NCI-H2029 (cell line): Measurements from ENCODE around the gene SPATA46.
"Not testable (repeated sequence)": the region's sequence is repeated elsewhere in the genome, so short reads cannot be mapped to it uniquely, and the experiment has no call there.

Experiments used
- DNase-seq: peaks from one replicate; lab custom pipeline; 2025; lab: John Stamatoyannopoulos, UW

Gene SPATA46

DNA sequence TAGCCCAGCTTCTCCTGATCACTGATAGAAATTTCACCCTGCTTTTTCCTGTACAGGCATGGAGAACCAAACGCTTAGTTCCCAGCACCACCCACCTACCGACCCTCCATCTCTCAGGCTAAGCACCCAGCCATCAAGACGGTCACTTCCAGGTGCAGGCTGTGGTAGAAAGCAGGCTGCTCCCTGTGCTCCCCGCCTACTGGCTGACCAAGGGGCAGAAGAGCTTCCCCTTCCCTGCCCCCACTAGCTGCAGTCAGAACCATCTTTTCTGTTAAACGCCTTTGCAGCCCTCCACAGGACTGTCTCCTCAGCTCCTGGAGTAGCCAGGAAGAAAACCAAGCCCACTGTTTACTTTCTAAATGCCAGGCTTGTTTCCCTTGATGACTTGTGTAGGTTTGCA lies 23.0 kb downstream of the SPATA46 start:
- DNase-seq, result no peak

DNA sequence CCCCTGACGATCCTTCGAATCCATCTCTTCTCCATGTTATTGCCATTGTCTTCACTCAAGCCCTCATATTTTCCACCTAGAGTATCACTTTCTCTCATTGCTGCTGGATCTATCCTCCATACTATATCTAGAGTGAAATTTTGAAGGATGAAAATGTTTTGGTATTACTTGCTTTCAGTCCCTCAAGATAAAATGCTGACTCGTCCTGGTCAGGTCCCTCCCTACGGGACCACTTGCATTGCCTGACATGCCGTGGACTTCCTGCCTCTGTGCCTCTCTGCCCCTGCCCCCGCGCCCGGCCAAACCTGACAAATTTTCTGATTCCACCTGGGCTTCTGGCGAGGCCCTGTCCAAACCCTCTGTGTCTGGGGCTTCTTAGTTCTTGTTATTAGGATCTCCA lies 23.6 kb downstream of the SPATA46 start:
- DNase-seq, result no peak

- DNase-seq, result not testable (repeated sequence)
Measured at GRCh38 chr1:162351874-162352273, 24.8 kb downstream of the SPATA46 start.

GRCh38 chr1:162351246-162351842 lies 25.3 kb downstream of the SPATA46 start:
- DNase-seq, result no peak

DNA sequence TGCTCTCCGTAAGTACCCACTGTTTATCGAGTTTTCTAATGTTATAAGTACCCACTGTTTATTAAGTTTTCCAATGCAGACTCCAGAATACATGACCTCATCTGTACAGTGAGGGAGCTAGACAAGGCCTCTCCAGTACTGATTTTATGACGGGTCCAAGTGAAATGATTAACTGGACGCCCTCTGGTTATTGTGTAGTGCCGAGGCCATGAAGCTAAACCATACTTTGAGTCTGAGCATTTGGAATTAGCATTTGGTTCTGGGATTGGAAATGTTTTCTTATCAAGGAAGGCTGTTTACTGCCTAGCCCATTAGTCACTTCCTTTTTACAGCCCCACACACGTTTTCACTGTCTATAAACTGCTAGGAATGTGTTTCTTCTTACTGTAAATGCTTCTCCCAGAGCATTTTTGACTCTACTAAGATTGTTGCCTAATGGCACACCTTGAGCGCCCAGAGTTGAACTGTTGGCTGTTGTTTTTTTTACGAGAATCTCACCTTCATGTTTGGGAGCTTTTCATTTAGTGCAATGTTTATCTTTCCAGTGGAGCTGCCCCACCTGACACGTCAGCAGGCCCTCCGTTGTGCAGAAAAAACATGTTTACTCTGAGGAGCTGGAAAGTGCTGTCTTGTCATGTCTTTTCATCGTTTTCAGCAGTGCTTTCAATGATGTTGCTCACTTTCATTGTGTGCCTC lies 26.9 kb downstream of the SPATA46 start:
- peak; percentile 32 for DNase-seq

DNA sequence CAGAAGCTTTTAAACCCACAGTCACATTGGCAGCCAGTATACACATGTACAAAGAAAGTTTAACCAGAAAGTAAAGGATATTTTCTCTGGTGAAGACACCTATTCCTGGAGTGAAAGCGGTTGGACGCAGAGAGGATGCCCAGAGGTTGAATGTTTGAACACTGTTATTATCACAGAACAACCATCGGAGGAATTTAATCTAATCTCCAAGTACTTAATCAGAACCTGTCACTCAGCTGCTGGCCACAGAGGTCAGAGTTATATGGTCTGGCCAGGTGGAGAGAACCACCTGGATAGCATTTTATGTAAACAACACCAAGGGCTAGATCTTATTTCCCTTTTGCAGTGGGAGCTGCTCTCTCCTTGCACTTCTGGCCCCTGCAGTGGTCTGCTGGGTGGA lies 29.4 kb downstream of the SPATA46 start:
- DNase-seq, result no peak

GRCh38 chr1:162343470-162343869 lies 33.2 kb downstream of the SPATA46 start:
- no peak for DNase-seq

- DNase-seq, result no peak
Measured at GRCh38 chr1:162342452-162342983, 34.1 kb downstream of the SPATA46 start.

GRCh38 chr1:162336621-162337285 lies 39.9 kb downstream of the SPATA46 start:
- no peak for DNase-seq

- no peak for DNase-seq
Measured at GRCh38 chr1:162335126-162335525, 41.5 kb downstream of the SPATA46 start.

- DNase-seq, result no peak
Measured at GRCh38 chr1:162333991-162334390, 42.7 kb downstream of the SPATA46 start.

DNA sequence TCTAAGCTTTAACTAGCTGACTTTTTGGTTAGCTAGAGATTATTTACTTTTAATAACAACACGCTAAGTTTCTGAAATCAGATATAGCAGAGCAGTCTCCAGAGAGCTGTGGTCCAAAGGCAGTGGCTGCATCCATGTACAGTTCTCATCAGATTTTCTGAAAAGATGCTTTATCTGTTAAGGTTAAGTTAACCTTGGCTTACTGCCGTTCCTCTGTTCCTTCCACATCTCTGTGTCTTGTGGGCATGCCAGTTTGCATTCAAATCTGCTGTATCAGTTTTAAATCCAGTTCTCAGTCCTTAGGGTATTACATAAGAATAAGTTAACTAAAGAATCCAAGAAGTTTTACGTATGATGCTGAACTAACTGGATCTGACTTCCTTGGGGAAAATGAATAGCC lies 46.8 kb downstream of the SPATA46 start:
- DNase-seq, result no peak

DNA sequence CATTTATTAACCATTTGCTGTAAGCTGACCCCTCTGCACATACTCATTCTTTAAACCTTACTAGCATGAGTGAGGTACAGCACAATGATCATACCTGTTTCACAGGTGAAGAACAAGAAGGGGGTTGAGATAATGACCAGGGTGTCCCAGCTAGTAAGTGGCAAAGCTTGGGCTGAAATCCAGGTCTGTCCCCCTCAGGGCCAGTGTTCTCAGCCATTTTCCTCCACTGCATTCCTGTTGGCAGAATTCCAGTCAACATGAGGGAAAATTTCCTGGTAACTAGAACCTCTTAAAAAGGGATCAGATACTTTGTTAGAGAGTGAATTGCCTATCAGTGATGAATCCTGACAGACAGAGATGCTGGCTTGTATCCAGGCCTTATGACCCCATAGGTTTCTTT lies 48.1 kb downstream of the SPATA46 start:
- DNase-seq, result peak; percentile 90

GRCh38 chr1:162327788-162328165 lies 48.9 kb downstream of the SPATA46 start:
- no peak for DNase-seq

DNA sequence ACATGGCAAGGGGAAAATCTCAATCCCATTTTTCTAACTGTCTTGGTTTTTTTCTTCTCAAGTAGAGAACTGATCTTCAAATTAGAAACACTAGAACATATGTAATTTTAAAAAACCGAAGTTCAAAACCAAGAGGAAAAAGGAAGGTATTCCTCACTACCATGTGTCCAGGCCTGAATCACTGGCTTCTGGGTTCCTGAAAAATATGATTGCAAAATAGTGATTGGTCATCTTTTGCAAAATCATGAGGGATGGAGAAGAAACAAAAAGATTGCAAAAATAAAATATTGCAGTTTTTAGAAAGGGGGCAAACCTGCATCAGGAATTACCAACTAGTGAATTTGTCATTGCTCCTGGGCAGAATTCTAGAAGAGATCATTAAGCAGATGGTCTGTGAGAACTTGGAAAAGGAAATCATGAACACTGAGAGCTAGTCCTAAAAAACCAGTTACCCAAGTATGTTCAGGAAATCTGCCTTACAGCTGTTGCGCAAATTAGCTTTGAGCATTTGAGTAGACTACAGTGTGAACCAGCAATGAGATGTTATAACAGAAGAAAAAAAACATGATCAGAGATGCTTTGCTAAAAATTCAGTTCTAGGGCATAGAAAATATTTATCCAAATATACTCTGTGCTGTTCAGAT lies 49.4 kb downstream of the SPATA46 start:
- no peak for DNase-seq

- no peak for DNase-seq
Measured at GRCh38 chr1:162326559-162326958, 50.1 kb downstream of the SPATA46 start.

DNA sequence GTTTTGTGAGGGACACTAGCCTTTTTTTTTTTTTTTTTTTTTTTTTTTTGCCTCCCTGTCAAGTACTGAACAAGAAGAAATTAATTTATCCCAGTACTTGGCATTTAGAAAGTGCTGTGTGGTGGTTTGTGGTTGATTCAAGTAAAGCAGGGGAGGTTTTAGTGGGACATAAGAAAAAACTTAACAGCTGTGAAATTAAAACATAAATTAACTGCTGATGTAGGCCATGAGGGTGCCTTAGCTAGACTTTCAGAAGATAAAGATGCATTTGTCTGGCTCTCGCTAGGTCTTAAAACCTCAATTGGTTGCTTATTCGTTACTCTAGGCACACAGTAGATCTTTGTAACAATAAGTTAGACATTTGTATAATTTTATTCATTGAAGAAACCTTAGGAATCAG lies 52.3 kb downstream of the SPATA46 start:
- no peak for DNase-seq
